Measurements from ENCODE around the gene COLEC12.
A peak's percentile ranks its signal among the peaks of the same experiment; 100 is the strongest.

The COLEC12 gene

DNA sequence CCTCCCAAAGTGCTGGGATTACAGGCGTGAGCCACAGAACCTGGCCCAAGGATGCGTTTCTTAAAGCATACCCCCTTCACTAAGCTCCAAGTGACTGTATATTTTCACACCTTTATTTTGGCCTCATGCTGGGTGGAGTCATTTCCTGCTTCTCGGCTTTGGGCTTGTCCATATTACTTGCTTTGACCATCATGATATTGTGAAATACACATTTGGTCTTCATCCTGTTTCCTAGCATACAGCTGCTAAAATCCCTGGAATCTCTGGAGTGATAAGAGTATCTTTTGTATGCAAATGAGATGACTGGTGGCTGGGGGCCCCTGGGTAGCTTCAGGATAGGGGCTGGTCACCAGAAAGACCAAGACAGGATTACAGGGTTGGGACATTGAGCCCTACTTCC, 17.6 kb upstream of the COLEC12 start:
- Histone ChIP-seq H3K79me1 (replicated peaks; ENCODE audit: low read length, poor library complexity, severe bottlenecking) (no peaks in the 10 kb centered on the region), H2BK12ac (ENCODE audit: low read length in 2 of 2) (no peak overlapping the region), H2BK120ac (ENCODE audit: low read depth, low read length) (no peak overlapping the region), H3K9me3 (ENCODE audit: control insufficient read depth, low read length) (no peaks in the 10 kb centered on the region), H3K14ac (ENCODE audit: low read length in 2 of 2) (no peak overlapping the region), H3K4me2 (ENCODE audit: low read length, poor library complexity, severe bottlenecking) (no peak overlapping the region), H4K8ac (ENCODE audit: low read length) (peak overlapping the region; percentile 66), H3K23ac (ENCODE audit: low read length in 2 of 2) (no peak overlapping the region), H3K4me3 (ENCODE audit: insufficient read depth in 1 of 2, low read depth in 1 of 2, low read length in 2 of 2) (no peak overlapping the region), H4K91ac (ENCODE audit: low read length) (no peak overlapping the region), H2AFZ (ENCODE audit: low read depth, low read length) (no peak overlapping the region), H3K27me3 (ENCODE audit: control insufficient read depth in 1 of 2, insufficient read depth in 1 of 2, low read length in 2 of 2) (no peaks in the 10 kb centered on the region), H3K4ac (ENCODE audit: low read depth in 1 of 2, low read length in 2 of 2) (no peak overlapping the region), H3K36me3 (ENCODE audit: control insufficient read depth in 1 of 2, insufficient read depth in 2 of 2, low read depth in 1 of 2, low read length in 2 of 2) (no peaks in the 10 kb centered on the region), H3K9ac (ENCODE audit: low read length) (no peak overlapping the region), H3K18ac (ENCODE audit: low read depth in 1 of 2, low read length in 2 of 2) (peak overlapping the region; percentile 34 to 37), H3K4me1 (ENCODE audit: control insufficient read depth, insufficient read depth, low read depth, low read length) (peaks cover 6% of the 10 kb centered on the region), H2BK5ac (ENCODE audit: low read depth, low read length, poor library complexity, severe bottlenecking) (no peak overlapping the region), H2BK15ac (ENCODE audit: low read depth, poor library complexity, severe bottlenecking) (no peak overlapping the region), H3K27ac (ENCODE audit: low read length, poor library complexity, severe bottlenecking) (no peak overlapping the region), H2AK5ac (ENCODE audit: low read length, severe bottlenecking) (no peak overlapping the region)
- DNase-seq, result no peak
- 81% methylated on average over 2 of the region's 3 CpGs for WGBS

- H3K36me3 ChIP-seq (ENCODE audit: control insufficient read depth in 1 of 2, insufficient read depth in 2 of 2, low read depth in 1 of 2, low read length in 2 of 2), result no peaks in the 10 kb centered on the region
- no peak overlapping the region for H3K27ac ChIP-seq (ENCODE audit: low read length, poor library complexity, severe bottlenecking)
- H4K91ac ChIP-seq (ENCODE audit: low read length), result no peak overlapping the region
- DNase-seq, result no peak
- no peak overlapping the region for H3K9ac ChIP-seq (ENCODE audit: low read length)
- H3K4me3 ChIP-seq (ENCODE audit: insufficient read depth in 1 of 2, low read depth in 1 of 2, low read length in 2 of 2), result no peak overlapping the region
- WGBS, result 44% methylated on average over 4 of the region's 4 CpGs
- no peak overlapping the region for H3K18ac ChIP-seq (ENCODE audit: low read depth in 1 of 2, low read length in 2 of 2)
- no peak overlapping the region for H3K4me2 ChIP-seq (ENCODE audit: low read length, poor library complexity, severe bottlenecking)
- H2BK5ac ChIP-seq (ENCODE audit: low read depth, low read length, poor library complexity, severe bottlenecking), result no peak overlapping the region
- no peak overlapping the region for H2BK12ac ChIP-seq (ENCODE audit: low read length in 2 of 2)
- H3K27me3 ChIP-seq (ENCODE audit: control insufficient read depth in 1 of 2, insufficient read depth in 1 of 2, low read length in 2 of 2), result no peaks in the 10 kb centered on the region
- H2BK15ac ChIP-seq (ENCODE audit: low read depth, poor library complexity, severe bottlenecking), result no peak overlapping the region
- no peaks in the 10 kb centered on the region for H3K79me1 ChIP-seq (replicated peaks; ENCODE audit: low read length, poor library complexity, severe bottlenecking)
- H3K4ac ChIP-seq (ENCODE audit: low read depth in 1 of 2, low read length in 2 of 2), result no peak overlapping the region
- H3K23ac ChIP-seq (ENCODE audit: low read length in 2 of 2), result no peak overlapping the region
- no peak overlapping the region for H3K14ac ChIP-seq (ENCODE audit: low read length in 2 of 2)
- H3K9me3 ChIP-seq (ENCODE audit: control insufficient read depth, low read length), result no peaks in the 10 kb centered on the region
- no peak overlapping the region for H2AK5ac ChIP-seq (ENCODE audit: low read length, severe bottlenecking)
- H3K4me1 ChIP-seq (ENCODE audit: control insufficient read depth, insufficient read depth, low read depth, low read length), result peaks cover 6% of the 10 kb centered on the region
- no peak overlapping the region for H4K8ac ChIP-seq (ENCODE audit: low read length)
- no peak overlapping the region for H2BK120ac ChIP-seq (ENCODE audit: low read depth, low read length)
- H2AFZ ChIP-seq (ENCODE audit: low read depth, low read length), result no peak overlapping the region
These were observed 15.3 kb upstream of the COLEC12 start for GRCh38 chr18:515838-516237.

DNA sequence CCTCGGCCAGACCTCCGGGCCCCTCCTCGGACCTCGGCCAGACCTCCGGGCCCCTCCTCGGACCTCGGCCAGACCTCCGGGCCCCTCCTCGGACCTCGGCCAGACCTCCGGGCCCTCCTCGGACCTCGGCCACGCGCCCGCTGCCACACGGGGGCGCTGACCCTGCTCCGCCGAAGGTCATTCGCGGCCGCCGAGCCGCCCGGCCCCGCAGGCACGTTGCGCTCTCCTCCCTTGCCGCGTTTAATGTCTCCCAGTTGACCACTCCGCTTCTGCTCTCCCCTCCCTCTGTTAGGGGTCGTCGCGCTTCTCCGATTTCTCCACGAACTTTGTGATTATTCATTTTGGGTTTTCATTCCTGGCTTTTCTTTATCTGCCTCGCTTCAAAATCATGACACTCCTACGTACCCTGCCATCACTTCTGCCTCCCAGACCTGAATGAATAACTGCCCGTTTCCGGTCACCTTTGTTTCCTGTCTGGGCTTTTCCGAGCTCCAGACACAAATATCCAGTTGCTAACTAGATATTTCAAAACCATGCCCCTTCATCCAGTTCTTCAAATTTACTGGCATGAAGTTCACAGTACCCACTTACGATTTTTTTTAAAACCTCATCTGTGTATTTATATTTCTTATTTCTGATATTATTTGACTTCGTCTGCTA, 14.8 kb upstream of the COLEC12 start:
- no peak overlapping the region for H3K4ac ChIP-seq (ENCODE audit: low read depth in 1 of 2, low read length in 2 of 2)
- WGBS, result 81% methylated on average over 37 of the region's 44 CpGs
- peak overlapping the region; percentile 54 for H2AK5ac ChIP-seq (ENCODE audit: low read length, severe bottlenecking)
- H4K8ac ChIP-seq (ENCODE audit: low read length), result peak overlapping the region; percentile 75
- H3K27me3 ChIP-seq (ENCODE audit: control insufficient read depth in 1 of 2, insufficient read depth in 1 of 2, low read length in 2 of 2), result no peaks in the 10 kb centered on the region
- H2BK5ac ChIP-seq (ENCODE audit: low read depth, low read length, poor library complexity, severe bottlenecking), result no peak overlapping the region
- peaks cover 6% of the 10 kb centered on the region for H3K4me1 ChIP-seq (ENCODE audit: control insufficient read depth, insufficient read depth, low read depth, low read length)
- H2BK12ac ChIP-seq (ENCODE audit: low read length in 2 of 2), result peak overlapping the region in 1 of 2 experiments; percentile 84
- H2BK120ac ChIP-seq (ENCODE audit: low read depth, low read length), result peak overlapping the region; percentile 49
- peak overlapping the region in 1 of 2 experiments; percentile 73 for H3K18ac ChIP-seq (ENCODE audit: low read depth in 1 of 2, low read length in 2 of 2)
- DNase-seq, result no peak
- no peak overlapping the region for H3K9ac ChIP-seq (ENCODE audit: low read length)
- no peaks in the 10 kb centered on the region for H3K9me3 ChIP-seq (ENCODE audit: control insufficient read depth, low read length)
- peak overlapping the region in 1 of 2 experiments; percentile 14 for H3K4me3 ChIP-seq (ENCODE audit: insufficient read depth in 1 of 2, low read depth in 1 of 2, low read length in 2 of 2)
- no peak overlapping the region for H3K23ac ChIP-seq (ENCODE audit: low read length in 2 of 2)
- no peaks in the 10 kb centered on the region for H3K79me1 ChIP-seq (replicated peaks; ENCODE audit: low read length, poor library complexity, severe bottlenecking)
- H2AFZ ChIP-seq (ENCODE audit: low read depth, low read length), result peak overlapping the region; percentile 53
- peak overlapping the region; percentile 86 for H4K91ac ChIP-seq (ENCODE audit: low read length)
- peak overlapping the region in 1 of 2 experiments; percentile 65 for H3K14ac ChIP-seq (ENCODE audit: low read length in 2 of 2)
- no peaks in the 10 kb centered on the region for H3K36me3 ChIP-seq (ENCODE audit: control insufficient read depth in 1 of 2, insufficient read depth in 2 of 2, low read depth in 1 of 2, low read length in 2 of 2)
- peak overlapping the region; percentile 29 for H3K4me2 ChIP-seq (ENCODE audit: low read length, poor library complexity, severe bottlenecking)
- no peak overlapping the region for H3K27ac ChIP-seq (ENCODE audit: low read length, poor library complexity, severe bottlenecking)
- no peak overlapping the region for H2BK15ac ChIP-seq (ENCODE audit: low read depth, poor library complexity, severe bottlenecking)

DNA sequence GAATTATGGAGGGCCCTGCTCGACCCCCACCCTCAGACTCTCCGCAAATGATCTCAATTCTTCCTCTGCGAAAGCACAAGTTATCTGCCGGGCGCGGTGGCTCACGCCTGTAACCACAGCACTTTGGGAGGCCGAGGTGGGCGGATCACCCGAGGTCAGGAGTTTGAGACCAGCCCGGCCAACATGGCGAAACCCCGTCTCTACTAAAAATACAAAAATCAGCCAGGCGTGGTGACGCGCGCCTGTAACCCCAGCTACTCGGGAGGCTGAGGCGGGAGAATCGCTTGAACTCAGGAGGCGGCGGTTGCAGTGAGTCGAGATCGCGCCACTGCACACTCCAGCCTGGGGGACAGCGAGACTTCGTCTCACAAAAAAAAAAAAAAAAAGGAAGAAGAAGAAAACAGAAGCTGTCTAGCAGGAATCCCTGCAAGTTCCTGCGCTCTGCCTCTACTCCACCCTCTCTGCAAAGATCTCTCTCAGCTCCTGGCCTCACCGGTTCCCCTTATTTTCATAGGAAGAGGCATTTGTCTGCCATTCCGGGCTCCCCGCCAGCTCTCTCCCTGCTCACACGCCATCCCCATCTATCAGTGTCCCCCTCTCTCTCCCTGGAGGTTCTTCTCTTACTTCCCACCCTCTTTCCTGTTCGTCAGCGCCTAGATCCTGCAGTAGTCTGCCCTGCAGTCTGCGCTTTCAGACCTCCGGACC, 13.5 kb upstream of the COLEC12 start:
- H3K23ac ChIP-seq (ENCODE audit: low read length in 2 of 2), result no peak overlapping the region
- H2BK15ac ChIP-seq (ENCODE audit: low read depth, poor library complexity, severe bottlenecking), result no peak overlapping the region
- H2AK5ac ChIP-seq (ENCODE audit: low read length, severe bottlenecking), result no peak overlapping the region
- H3K14ac ChIP-seq (ENCODE audit: low read length in 2 of 2), result no peak overlapping the region
- WGBS, result 97% methylated on average over 28 of the region's 36 CpGs
- H3K27me3 ChIP-seq (ENCODE audit: control insufficient read depth in 1 of 2, insufficient read depth in 1 of 2, low read length in 2 of 2), result no peaks in the 10 kb centered on the region
- H2BK5ac ChIP-seq (ENCODE audit: low read depth, low read length, poor library complexity, severe bottlenecking), result no peak overlapping the region
- no peak overlapping the region for H3K4ac ChIP-seq (ENCODE audit: low read depth in 1 of 2, low read length in 2 of 2)
- no peaks in the 10 kb centered on the region for H3K36me3 ChIP-seq (ENCODE audit: control insufficient read depth in 1 of 2, insufficient read depth in 2 of 2, low read depth in 1 of 2, low read length in 2 of 2)
- H3K79me1 ChIP-seq (replicated peaks; ENCODE audit: low read length, poor library complexity, severe bottlenecking), result no peaks in the 10 kb centered on the region
- H3K4me1 ChIP-seq (ENCODE audit: control insufficient read depth, insufficient read depth, low read depth, low read length), result peaks cover 3% of the 10 kb centered on the region
- H3K9me3 ChIP-seq (ENCODE audit: control insufficient read depth, low read length), result no peaks in the 10 kb centered on the region
- no peak overlapping the region for H4K91ac ChIP-seq (ENCODE audit: low read length)
- H3K4me2 ChIP-seq (ENCODE audit: low read length, poor library complexity, severe bottlenecking), result no peak overlapping the region
- H3K18ac ChIP-seq (ENCODE audit: low read depth in 1 of 2, low read length in 2 of 2), result no peak overlapping the region
- no peak overlapping the region for H2AFZ ChIP-seq (ENCODE audit: low read depth, low read length)
- no peak overlapping the region for H2BK120ac ChIP-seq (ENCODE audit: low read depth, low read length)
- peak overlapping the region in 1 of 2 experiments; percentile 83 for H2BK12ac ChIP-seq (ENCODE audit: low read length in 2 of 2)
- no peak overlapping the region for H3K4me3 ChIP-seq (ENCODE audit: insufficient read depth in 1 of 2, low read depth in 1 of 2, low read length in 2 of 2)
- H3K27ac ChIP-seq (ENCODE audit: low read length, poor library complexity, severe bottlenecking), result no peak overlapping the region
- no peak for DNase-seq
- H4K8ac ChIP-seq (ENCODE audit: low read length), result no peak overlapping the region
- no peak overlapping the region for H3K9ac ChIP-seq (ENCODE audit: low read length)

Data from mesenchymal stem cell (in vitro differentiated cells and primary cell).